ENCODE data around the gene UAP1.

GRCh38 chr1:162565460-162565859, 3.9 kb downstream of the UAP1 start:
- TF ChIP-seq POLR2AphosphoS5 (IDR thresholded peaks at IDR 0.05; ENCODE audit: low read depth, low read length) = no peak
- no peak for TF ChIP-seq TAF1 (IDR thresholded peaks at IDR 0.05; ENCODE audit: borderline replicate concordance, insufficient read depth, low read length)
- TF ChIP-seq, protein P1, sequence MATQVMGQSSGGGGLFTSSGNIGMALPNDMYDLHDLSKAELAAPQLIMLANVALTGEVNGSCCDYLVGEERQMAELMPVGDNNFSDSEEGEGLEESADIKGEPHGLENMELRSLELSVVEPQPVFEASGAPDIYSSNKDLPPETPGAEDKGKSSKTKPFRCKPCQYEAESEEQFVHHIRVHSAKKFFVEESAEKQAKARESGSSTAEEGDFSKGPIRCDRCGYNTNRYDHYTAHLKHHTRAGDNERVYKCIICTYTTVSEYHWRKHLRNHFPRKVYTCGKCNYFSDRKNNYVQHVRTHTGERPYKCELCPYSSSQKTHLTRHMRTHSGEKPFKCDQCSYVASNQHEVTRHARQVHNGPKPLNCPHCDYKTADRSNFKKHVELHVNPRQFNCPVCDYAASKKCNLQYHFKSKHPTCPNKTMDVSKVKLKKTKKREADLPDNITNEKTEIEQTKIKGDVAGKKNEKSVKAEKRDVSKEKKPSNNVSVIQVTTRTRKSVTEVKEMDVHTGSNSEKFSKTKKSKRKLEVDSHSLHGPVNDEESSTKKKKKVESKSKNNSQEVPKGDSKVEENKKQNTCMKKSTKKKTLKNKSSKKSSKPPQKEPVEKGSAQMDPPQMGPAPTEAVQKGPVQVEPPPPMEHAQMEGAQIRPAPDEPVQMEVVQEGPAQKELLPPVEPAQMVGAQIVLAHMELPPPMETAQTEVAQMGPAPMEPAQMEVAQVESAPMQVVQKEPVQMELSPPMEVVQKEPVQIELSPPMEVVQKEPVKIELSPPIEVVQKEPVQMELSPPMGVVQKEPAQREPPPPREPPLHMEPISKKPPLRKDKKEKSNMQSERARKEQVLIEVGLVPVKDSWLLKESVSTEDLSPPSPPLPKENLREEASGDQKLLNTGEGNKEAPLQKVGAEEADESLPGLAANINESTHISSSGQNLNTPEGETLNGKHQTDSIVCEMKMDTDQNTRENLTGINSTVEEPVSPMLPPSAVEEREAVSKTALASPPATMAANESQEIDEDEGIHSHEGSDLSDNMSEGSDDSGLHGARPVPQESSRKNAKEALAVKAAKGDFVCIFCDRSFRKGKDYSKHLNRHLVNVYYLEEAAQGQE (IDR thresholded peaks at IDR 0.05; ENCODE audit: insufficient read depth in 1 of 2, low read depth in 2 of 2, low read length in 2 of 2) = no peak
- TF ChIP-seq FOXP2 (optimal IDR thresholded peaks at IDR 0.05; ENCODE audit: borderline replicate concordance, extremely low read depth, extremely low read length, insufficient read depth) = no peak
